Memory B cell (primary cell): ENCODE results near the gene KATNAL2.

Source experiments
- ATAC-seq: fragments of 150-1000 bp; cut with Tn5 transposase; 2 replicates; pipeline ENCODE4 v1.10.0; 2021; ENCODE audit warnings: low read depth, mild to moderate bottlenecking, moderate library complexity
- DNase-seq, 2 donors: peaks; one replicate each; pipeline ENCODE4 v3.0.0; 2022; ENCODE audit warnings: low spot score in 2 of 2
- H3K27ac Mint-ChIP-seq: one replicate; pipeline ENCODE4 v1.8.0; 2022; ENCODE audit warnings: mild to moderate bottlenecking, moderate library complexity, mixed read lengths
- H3K27me3 Mint-ChIP-seq: one replicate; pipeline ENCODE4 v1.8.0; 2022; ENCODE audit warnings: mixed read lengths
- H3K36me3 Mint-ChIP-seq: one replicate; pipeline ENCODE4 v1.8.0; 2022; ENCODE audit warnings: mild to moderate bottlenecking, mixed read lengths
- H3K4me1 Mint-ChIP-seq: one replicate; pipeline ENCODE4 v1.8.0; 2022; ENCODE audit warnings: mixed read lengths
- H3K4me3 Mint-ChIP-seq: one replicate; pipeline ENCODE4 v1.8.0; 2022; ENCODE audit warnings: mild to moderate bottlenecking, moderate library complexity, mixed read lengths
- H3K9me3 Mint-ChIP-seq: one replicate; pipeline ENCODE4 v1.8.0; 2022; ENCODE audit warnings: mixed read lengths

Gene KATNAL2

GRCh38 chr18:46910856-46911255 is 6.5 kb upstream of the KATNAL2 start:
- peaks cover 6% of the 10 kb centered on the region for H3K36me3 Mint-ChIP-seq
- DNase-seq: no peak
- H3K4me1 Mint-ChIP-seq: peaks cover 21% of the 10 kb centered on the region
- H3K27ac Mint-ChIP-seq: no peak overlapping the region
- peaks cover 3% of the 10 kb centered on the region for H3K9me3 Mint-ChIP-seq
- no peaks in the 10 kb centered on the region for H3K27me3 Mint-ChIP-seq
- ATAC-seq: no peak
- H3K4me3 Mint-ChIP-seq: no peak overlapping the region

GRCh38 chr18:46915800-46916550 is 1.4 kb upstream of the KATNAL2 start:
- Mint-ChIP-seq H3K27me3 (no peaks in the 10 kb centered on the region), H3K27ac (peak overlapping the region; percentile 83), H3K9me3 (no peaks in the 10 kb centered on the region), H3K36me3 (no peaks in the 10 kb centered on the region), H3K4me1 (peaks cover 27% of the 10 kb centered on the region), H3K4me3 (peak overlapping the region; percentile 90)
- DNase-seq (no peak), ATAC-seq (no peak)

- peak; percentile 34 for ATAC-seq
- Mint-ChIP-seq H3K9me3 (no peaks in the 10 kb centered on the region), H3K4me1 (peaks cover 27% of the 10 kb centered on the region)
Observed at GRCh38 chr18:46916551-46917107, 773 bp upstream of the KATNAL2 start.

DNA sequence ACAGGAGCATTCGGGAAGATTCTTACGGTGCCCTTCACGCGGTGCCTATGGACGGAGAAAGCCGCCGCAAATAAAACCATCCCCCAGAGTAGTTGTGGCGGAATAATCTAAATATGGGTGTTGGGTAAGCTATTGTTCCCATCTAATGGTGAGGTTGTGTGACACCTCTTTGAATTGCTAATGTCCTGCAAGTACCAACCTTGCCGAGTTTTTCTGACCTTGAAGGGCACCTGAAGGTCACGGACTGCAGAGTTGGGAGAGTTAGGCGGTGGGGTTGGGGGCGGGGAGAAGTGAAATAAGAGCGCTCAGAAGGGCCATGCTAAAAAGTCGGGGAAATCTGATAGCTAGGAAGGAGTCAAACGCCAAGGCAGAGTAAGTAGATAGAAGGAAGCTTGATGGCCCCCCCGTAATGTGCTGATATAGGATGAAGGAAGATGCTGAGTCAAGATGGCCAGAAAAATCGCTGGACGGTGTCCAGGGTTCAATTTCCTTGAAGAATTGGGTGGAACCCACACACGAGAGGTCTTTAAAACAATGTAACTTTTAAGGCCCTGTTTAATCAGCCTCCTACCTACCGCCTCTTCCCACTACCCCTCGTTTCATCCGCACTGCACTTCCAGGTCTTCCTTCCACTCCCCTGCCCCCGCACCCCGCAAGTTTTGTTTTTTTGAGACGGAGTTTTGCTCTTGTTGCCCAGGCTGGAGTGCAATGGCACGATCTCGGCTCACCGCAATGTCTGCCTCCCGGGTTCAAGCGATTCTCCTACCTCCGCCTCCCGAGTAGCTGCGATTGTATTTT is 600 bp downstream of the KATNAL2 start:
- Mint-ChIP-seq H3K36me3 (no peaks in the 10 kb centered on the region), H3K9me3 (no peaks in the 10 kb centered on the region), H3K4me3 (peak overlapping the region; percentile 90), H3K27me3 (no peaks in the 10 kb centered on the region), H3K4me1 (peaks cover 27% of the 10 kb centered on the region), H3K27ac (peak overlapping the region; percentile 74)
- ATAC-seq (peak; percentile 13), DNase-seq (peak; percentile 7 to 21)

More at GRCh38 chr18:46916551-46917107, 773 bp upstream of the KATNAL2 start:
- Mint-ChIP-seq H3K27ac (peak overlapping the region; percentile 83), H3K27me3 (no peaks in the 10 kb centered on the region), H3K4me3 (peak overlapping the region; percentile 90), H3K36me3 (no peaks in the 10 kb centered on the region)
- DNase-seq: peak in 1 of 2 donors; percentile 12

- Mint-ChIP-seq H3K27me3 (no peaks in the 10 kb centered on the region), H3K27ac (no peak overlapping the region), H3K36me3 (no peaks in the 10 kb centered on the region), H3K9me3 (no peaks in the 10 kb centered on the region), H3K4me1 (peaks cover 16% of the 10 kb centered on the region), H3K4me3 (no peak overlapping the region)
- DNase-seq (no peak), ATAC-seq (no peak)
Observed at GRCh38 chr18:46920067-46920466, 2.7 kb downstream of the KATNAL2 start.

- Mint-ChIP-seq H3K36me3 (no peaks in the 10 kb centered on the region), H3K4me3 (no peak overlapping the region), H3K4me1 (peaks cover 11% of the 10 kb centered on the region), H3K9me3 (no peaks in the 10 kb centered on the region), H3K27ac (no peak overlapping the region), H3K27me3 (no peaks in the 10 kb centered on the region)
- ATAC-seq (no peak), DNase-seq (no peak)
Observed at GRCh38 chr18:46920653-46921052, 3.3 kb downstream of the KATNAL2 start.

DNA sequence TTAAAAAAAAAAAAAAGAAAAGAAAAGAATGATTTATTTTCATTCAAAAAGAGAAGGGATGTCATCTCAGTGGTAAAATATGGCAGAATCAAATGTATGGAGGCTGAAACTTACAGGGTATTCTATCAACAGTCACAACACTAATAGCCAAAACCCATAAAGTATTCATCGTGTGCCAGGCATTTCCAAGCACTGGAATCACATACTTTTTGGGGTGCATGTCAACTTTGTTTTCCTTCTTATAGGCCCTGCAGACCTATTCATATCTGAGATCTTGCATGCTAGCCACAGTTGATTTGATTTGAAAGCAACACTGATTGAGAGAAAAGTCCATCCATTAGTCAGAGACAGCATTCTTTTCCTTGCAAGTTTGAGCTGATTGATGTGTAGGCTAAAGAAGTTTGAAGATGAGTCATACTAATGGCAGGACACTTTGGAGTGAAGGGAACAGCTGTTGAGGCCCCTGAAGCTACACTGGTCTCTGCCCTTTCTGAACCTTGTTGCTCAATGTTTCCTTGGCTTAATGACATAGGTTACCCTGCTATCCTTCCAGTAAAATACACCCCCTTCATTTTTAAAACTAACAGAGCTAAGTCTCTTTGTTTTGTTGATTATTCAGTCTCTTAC is 22.0 kb downstream of the KATNAL2 start:
- H3K4me3 Mint-ChIP-seq: no peak overlapping the region
- no peak overlapping the region for H3K27ac Mint-ChIP-seq
- no peaks in the 10 kb centered on the region for H3K36me3 Mint-ChIP-seq
- H3K27me3 Mint-ChIP-seq: peaks cover 2% of the 10 kb centered on the region
- no peaks in the 10 kb centered on the region for H3K4me1 Mint-ChIP-seq
- ATAC-seq (no peak), DNase-seq (no peak)
- H3K9me3 Mint-ChIP-seq: no peaks in the 10 kb centered on the region

DNA sequence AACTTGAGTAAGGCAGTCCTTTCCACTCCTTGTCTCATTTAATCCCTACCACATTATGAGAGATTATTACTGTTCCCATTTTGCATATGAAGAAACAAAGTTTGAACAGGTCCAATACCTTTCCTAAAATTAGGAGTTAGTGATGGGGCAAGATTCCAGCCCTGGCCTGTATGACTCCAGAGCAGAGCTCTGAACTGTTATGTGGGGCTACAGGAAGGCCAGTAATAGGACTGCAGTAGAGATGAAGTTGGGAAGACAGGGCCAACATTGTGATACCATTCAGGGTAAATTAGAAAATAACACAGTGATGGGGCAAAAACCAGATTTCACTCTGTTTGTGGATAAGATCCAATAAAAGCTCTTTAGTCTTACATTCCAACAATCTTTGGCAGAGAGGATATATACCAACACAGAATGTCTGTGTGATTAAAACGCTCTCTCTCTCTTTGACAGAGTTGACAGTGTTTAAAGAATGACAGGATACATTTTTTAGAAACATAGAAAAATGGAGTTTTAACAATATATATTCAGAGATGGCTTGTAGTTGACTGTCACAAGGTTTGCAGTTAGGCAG is 22.7 kb downstream of the KATNAL2 start:
- H3K4me1 Mint-ChIP-seq: no peaks in the 10 kb centered on the region
- H3K9me3 Mint-ChIP-seq: no peaks in the 10 kb centered on the region
- H3K4me3 Mint-ChIP-seq: no peak overlapping the region
- H3K36me3 Mint-ChIP-seq: no peaks in the 10 kb centered on the region
- H3K27ac Mint-ChIP-seq: no peak overlapping the region
- no peak for DNase-seq
- ATAC-seq: no peak
- H3K27me3 Mint-ChIP-seq: peaks cover 2% of the 10 kb centered on the region

GRCh38 chr18:46942646-46943045 is 25.2 kb downstream of the KATNAL2 start:
- Mint-ChIP-seq H3K9me3 (no peaks in the 10 kb centered on the region), H3K27me3 (peaks cover 4% of the 10 kb centered on the region), H3K27ac (no peak overlapping the region), H3K4me1 (no peaks in the 10 kb centered on the region), H3K36me3 (no peaks in the 10 kb centered on the region), H3K4me3 (no peak overlapping the region)
- ATAC-seq (no peak), DNase-seq (no peak)

DNA sequence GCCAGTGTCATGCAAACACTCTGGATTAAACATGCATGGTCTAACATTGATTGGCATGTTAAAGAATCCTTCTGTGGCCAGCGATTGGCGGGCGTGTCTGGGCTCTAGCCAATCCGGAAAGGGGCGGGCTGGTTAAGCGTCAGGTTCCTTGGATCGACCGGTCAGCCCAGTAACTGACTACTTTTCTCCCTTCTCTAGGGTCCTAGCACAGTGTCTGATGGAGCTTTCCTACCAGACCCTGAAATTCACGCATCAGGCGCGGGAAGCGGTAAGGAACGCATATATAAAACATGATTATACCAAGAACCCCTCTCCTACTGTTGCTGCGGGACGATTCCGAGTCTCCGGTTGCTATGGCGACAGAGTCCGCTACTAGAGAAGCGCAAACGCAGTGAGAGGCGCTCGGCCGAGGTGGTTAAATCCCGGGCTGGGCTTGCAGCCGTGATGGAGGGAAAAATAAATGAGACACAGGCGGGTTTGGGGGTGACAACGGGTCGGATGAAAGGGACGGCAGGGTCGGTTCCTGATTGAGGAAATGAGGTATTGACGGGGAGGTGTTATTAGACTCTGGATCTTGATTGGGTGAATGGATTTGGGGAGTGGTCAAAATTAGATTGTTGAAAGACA is 29.4 kb downstream of the KATNAL2 start:
- Mint-ChIP-seq H3K27ac (no peak overlapping the region), H3K36me3 (no peaks in the 10 kb centered on the region), H3K4me1 (no peaks in the 10 kb centered on the region), H3K9me3 (no peaks in the 10 kb centered on the region), H3K4me3 (no peak overlapping the region), H3K27me3 (peaks cover 7% of the 10 kb centered on the region)
- DNase-seq (peak; percentile 41 to 56), ATAC-seq (peak; percentile 93)

- no peak overlapping the region for H3K4me3 Mint-ChIP-seq
- H3K27ac Mint-ChIP-seq: no peak overlapping the region
- no peaks in the 10 kb centered on the region for H3K9me3 Mint-ChIP-seq
- ATAC-seq (no peak), DNase-seq (no peak)
- H3K27me3 Mint-ChIP-seq: peaks cover 4% of the 10 kb centered on the region
- H3K4me1 Mint-ChIP-seq: no peaks in the 10 kb centered on the region
- H3K36me3 Mint-ChIP-seq: no peaks in the 10 kb centered on the region
Observed at GRCh38 chr18:46950064-46950656, 32.8 kb downstream of the KATNAL2 start.

DNA sequence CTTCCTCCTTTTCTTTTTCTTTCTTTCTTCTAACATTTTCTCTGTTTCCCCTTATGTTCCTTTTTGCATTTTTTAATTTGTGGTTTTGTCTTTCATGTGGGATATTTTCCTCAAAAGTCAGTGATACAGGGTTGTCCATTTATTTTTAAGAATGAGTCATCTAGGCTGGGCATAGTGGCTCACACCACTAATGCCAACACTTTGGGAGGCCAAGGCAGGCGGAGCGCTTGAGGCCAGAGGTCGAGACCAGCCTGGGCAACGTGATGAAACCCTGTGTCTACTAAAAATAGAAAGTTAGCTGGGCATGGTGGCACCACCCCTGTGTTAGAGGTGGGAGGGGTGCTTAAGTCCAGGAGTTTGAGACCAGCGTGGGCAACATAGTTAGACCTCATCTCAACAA is 35.8 kb downstream of the KATNAL2 start:
- DNase-seq: no peak
- no peaks in the 10 kb centered on the region for H3K36me3 Mint-ChIP-seq
- H3K27me3 Mint-ChIP-seq: peaks cover 2% of the 10 kb centered on the region
- H3K9me3 Mint-ChIP-seq: no peaks in the 10 kb centered on the region
- H3K4me1 Mint-ChIP-seq: no peaks in the 10 kb centered on the region
- H3K4me3 Mint-ChIP-seq: no peak overlapping the region
- no peak overlapping the region for H3K27ac Mint-ChIP-seq
- no peak for ATAC-seq

DNA sequence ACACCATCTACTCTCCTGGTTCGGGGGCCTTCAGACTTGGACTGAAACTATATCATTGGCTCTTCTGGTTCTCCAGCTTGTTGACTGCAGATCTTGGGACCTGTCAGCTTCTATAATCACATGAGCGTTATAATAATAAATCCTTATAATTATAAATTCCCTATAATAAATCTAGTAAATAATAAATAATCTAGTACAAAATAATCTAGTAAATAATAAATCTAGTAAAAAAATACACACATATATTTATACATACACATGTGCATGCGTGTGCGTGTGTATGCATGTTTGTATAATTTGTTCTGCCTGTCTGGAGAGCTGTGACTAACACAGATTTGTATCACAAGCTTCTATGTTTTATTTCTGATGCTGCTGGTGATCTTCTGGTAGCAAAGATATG is 40.8 kb downstream of the KATNAL2 start:
- no peak overlapping the region for H3K4me3 Mint-ChIP-seq
- no peak for DNase-seq
- no peaks in the 10 kb centered on the region for H3K4me1 Mint-ChIP-seq
- ATAC-seq: no peak
- H3K27ac Mint-ChIP-seq: no peak overlapping the region
- H3K9me3 Mint-ChIP-seq: peaks cover 5% of the 10 kb centered on the region
- H3K27me3 Mint-ChIP-seq: peaks cover 6% of the 10 kb centered on the region
- H3K36me3 Mint-ChIP-seq: peaks cover 5% of the 10 kb centered on the region
